SU-DHL-6 (cell line): Measurements from ENCODE around the gene FRK.

Source experiments
- H2AFZ ChIP-seq: fragments of 200-600 bp; sonication (generic); 2 replicates; pipeline ENCODE4 v1.6.1; 2014; ENCODE audit warnings: low read depth, mild to moderate bottlenecking, moderate library complexity, mixed read lengths, antibody characterized with exemption, low read length; ENCODE audit not compliant: severe bottlenecking
- H3F3A ChIP-seq: fragments of 200-600 bp; shearing (Covaris generic); 2 replicates; pipeline ENCODE4 v1.6.0; 2016; ENCODE audit warnings: antibody characterized with exemption, mild to moderate bottlenecking; ENCODE audit not compliant: insufficient read depth
- H3K27ac ChIP-seq: fragments of 200-600 bp; sonication (generic); 2 replicates; pipeline ENCODE4 v1.5.1; 2016; ENCODE audit warnings: low read depth, mild to moderate bottlenecking, low read length, moderate library complexity, mixed read lengths
- H3K27me3 ChIP-seq: fragments of 200-600 bp; sonication (generic), shearing (Covaris generic); 2 replicates; pipeline ENCODE4 v1.6.0; 2014; ENCODE audit warnings: mild to moderate bottlenecking, low read length
- H3K36me3 ChIP-seq: fragments of 200-600 bp; sonication (generic); 2 replicates; pipeline ENCODE4 v1.6.1; 2014; ENCODE audit warnings: mild to moderate bottlenecking, low read length, mixed read lengths
- H3K4me2 ChIP-seq: fragments of 300-600, 200-600 bp; shearing (Covaris generic), sonication (generic); 2 replicates; pipeline ENCODE4 v1.6.0; 2014; ENCODE audit warnings: low read length, low read depth, mild to moderate bottlenecking; ENCODE audit not compliant: poor library complexity, severe bottlenecking
- H3K4me3 ChIP-seq: fragments of 200-600 bp; sonication (generic); 2 replicates; pipeline ENCODE4 v1.5.1; 2014; ENCODE audit warnings: antibody characterized with exemption, low read length, mild to moderate bottlenecking, mixed read lengths; ENCODE audit not compliant: insufficient read depth, poor library complexity, severe bottlenecking
- H3K79me2 ChIP-seq: fragments of 200-600 bp; sonication (generic); 2 replicates; pipeline ENCODE4 v1.6.1; 2014; ENCODE audit warnings: mild to moderate bottlenecking, low read length, moderate library complexity; ENCODE audit not compliant: insufficient read depth
- H3K9ac ChIP-seq: fragments of 200-600 bp; sonication (generic); 2 replicates; pipeline ENCODE4 v1.7.0; 2014; ENCODE audit warnings: mild to moderate bottlenecking, low read length
- H3K9me2 ChIP-seq: fragments of 200-600 bp; sonication (generic); replicated peaks from 2 replicates; pipeline ENCODE4 v1.6.1; 2014; ENCODE audit warnings: low read length; ENCODE audit not compliant: insufficient read depth
- H3K9me3 ChIP-seq: fragments of 200-600 bp; sonication (generic); 2 replicates; pipeline ENCODE4 v1.6.1; 2014; ENCODE audit warnings: low read length, mixed read lengths; ENCODE audit not compliant: insufficient read depth
- H4K20me1 ChIP-seq: fragments of 200-600 bp; sonication (generic); 2 replicates; pipeline ENCODE4 v1.6.1; 2014; ENCODE audit warnings: low read depth, mild to moderate bottlenecking, antibody characterized with exemption, low read length, moderate library complexity, mixed read lengths
- CTCF ChIP-seq: fragments of 200-600 bp; sonication (generic); IDR thresholded peaks from one replicate; pipeline ENCODE4 v1.5.1; 2017; ENCODE audit warnings: antibody characterized with exemption, mild to moderate bottlenecking, low read length, moderate library complexity; ENCODE audit not compliant: insufficient read depth, poor library complexity, severe bottlenecking
- EZH2phosphoT487 ChIP-seq: fragments of 200-600 bp; sonication (generic), shearing (Covaris generic); conservative IDR thresholded peaks from 2 replicates; pipeline ENCODE4 v1.6.1; 2018; ENCODE audit warnings: mild to moderate bottlenecking, antibody characterized with exemption, low read length, moderate library complexity, mixed read lengths

FRK gene

GRCh38 chr6:116051244-116051643 lies 9.4 kb downstream of the FRK start:
- H3F3A ChIP-seq: no peaks in the 10 kb centered on the region
- no peak for TF ChIP-seq CTCF
- TF ChIP-seq EZH2phosphoT487: no peak
- H3K27ac ChIP-seq: no peak overlapping the region
- H2AFZ ChIP-seq: no peak overlapping the region
- H3K9me3 ChIP-seq: no peaks in the 10 kb centered on the region
- H3K4me3 ChIP-seq: no peak overlapping the region
- no peaks in the 10 kb centered on the region for H3K27me3 ChIP-seq
- H3K9me2 ChIP-seq: no peaks in the 10 kb centered on the region
- no peaks in the 10 kb centered on the region for H3K36me3 ChIP-seq
- no peak overlapping the region for H3K9ac ChIP-seq
- no peak overlapping the region for H3K4me2 ChIP-seq
- no peaks in the 10 kb centered on the region for H3K79me2 ChIP-seq
- no peaks in the 10 kb centered on the region for H4K20me1 ChIP-seq

GRCh38 chr6:116050737-116051136 lies 10.0 kb downstream of the FRK start:
- Histone ChIP-seq H3F3A (no peaks in the 10 kb centered on the region), H2AFZ (no peak overlapping the region), H4K20me1 (no peaks in the 10 kb centered on the region), H3K27me3 (no peaks in the 10 kb centered on the region), H3K9me3 (no peaks in the 10 kb centered on the region), H3K4me2 (no peak overlapping the region), H3K79me2 (no peaks in the 10 kb centered on the region), H3K27ac (no peak overlapping the region), H3K9me2 (no peaks in the 10 kb centered on the region), H3K36me3 (no peaks in the 10 kb centered on the region), H3K9ac (no peak overlapping the region), H3K4me3 (no peak overlapping the region)
- TF ChIP-seq CTCF (no peak), EZH2phosphoT487 (no peak)

- no peak overlapping the region for H3K4me2 ChIP-seq
- no peaks in the 10 kb centered on the region for H3F3A ChIP-seq
- H3K79me2 ChIP-seq: no peaks in the 10 kb centered on the region
- no peaks in the 10 kb centered on the region for H3K27me3 ChIP-seq
- H2AFZ ChIP-seq: no peak overlapping the region
- no peak for TF ChIP-seq CTCF
- TF ChIP-seq EZH2phosphoT487: no peak
- H3K27ac ChIP-seq: no peak overlapping the region
- H3K4me3 ChIP-seq: no peak overlapping the region
- H4K20me1 ChIP-seq: no peaks in the 10 kb centered on the region
- H3K9ac ChIP-seq: no peak overlapping the region
- no peaks in the 10 kb centered on the region for H3K9me3 ChIP-seq
- H3K9me2 ChIP-seq: no peaks in the 10 kb centered on the region
- H3K36me3 ChIP-seq: no peaks in the 10 kb centered on the region
Observed at GRCh38 chr6:116049321-116049720, 11.4 kb downstream of the FRK start.
